HG03139 (cell line): ENCODE results near the gene OBSCN.

Experiments used
- ATAC-seq: cut with Tn5 transposase; IDR thresholded peaks from one replicate; pipeline ENCODE4 v1.9.1; 2021; ENCODE audit not compliant: unreplicated experiment

The OBSCN gene

GRCh38 chr1:228316589-228317387 lies 108.9 kb downstream of the OBSCN start:
- no peak for ATAC-seq

GRCh38 chr1:228317411-228317828 lies 109.6 kb downstream of the OBSCN start:
- no peak for ATAC-seq

GRCh38 chr1:228317891-228318810 lies 110.3 kb downstream of the OBSCN start:
- no peak for ATAC-seq

- ATAC-seq = no peak
Observed at GRCh38 chr1:228318823-228319241, 111.0 kb downstream of the OBSCN start.

- ATAC-seq = no peak
Observed at GRCh38 chr1:228319352-228320088, 111.7 kb downstream of the OBSCN start.

GRCh38 chr1:228320394-228320793 lies 112.5 kb downstream of the OBSCN start:
- no peak for ATAC-seq

- ATAC-seq = no peak
Observed at GRCh38 chr1:228321435-228321834, 113.6 kb downstream of the OBSCN start.

GRCh38 chr1:228321895-228322294 lies 114.1 kb downstream of the OBSCN start:
- ATAC-seq = no peak

- ATAC-seq = no peak
Observed at GRCh38 chr1:228323401-228323800, 115.6 kb downstream of the OBSCN start.

GRCh38 chr1:228325267-228325666 lies 117.4 kb downstream of the OBSCN start:
- no peak for ATAC-seq

- ATAC-seq = no peak
Observed at GRCh38 chr1:228329887-228330286, 122.0 kb downstream of the OBSCN start.

- no peak for ATAC-seq
Observed at GRCh38 chr1:228332797-228333738, 125.2 kb downstream of the OBSCN start.

GRCh38 chr1:228333739-228334115 lies 125.9 kb downstream of the OBSCN start:
- no peak for ATAC-seq

- no peak for ATAC-seq
Observed at GRCh38 chr1:228334226-228334935, 126.5 kb downstream of the OBSCN start.

- ATAC-seq = no peak
Observed at GRCh38 chr1:228334954-228335353, 127.1 kb downstream of the OBSCN start.

GRCh38 chr1:228335406-228336307 lies 127.8 kb downstream of the OBSCN start:
- no peak for ATAC-seq

- ATAC-seq = no peak
Observed at GRCh38 chr1:228336308-228337030, 128.6 kb downstream of the OBSCN start.

- ATAC-seq = no peak
Observed at GRCh38 chr1:228337031-228337564, 129.3 kb downstream of the OBSCN start.
